VCaP (cell line): ENCODE measurements around the gene XDH.

Experiments
- H3K27ac ChIP-seq: fragments of 450-650 bp; 2 replicates; pipeline ENCODE4 v1.5.1; 2017
- TF ChIP-seq, protein P1 (sequence below): fragments of 450-650 bp; conservative IDR thresholded peaks from 2 replicates; pipeline ENCODE4 v1.5.1; 2017; ENCODE audit warnings: mild to moderate bottlenecking, moderate library complexity

Gene XDH

DNA sequence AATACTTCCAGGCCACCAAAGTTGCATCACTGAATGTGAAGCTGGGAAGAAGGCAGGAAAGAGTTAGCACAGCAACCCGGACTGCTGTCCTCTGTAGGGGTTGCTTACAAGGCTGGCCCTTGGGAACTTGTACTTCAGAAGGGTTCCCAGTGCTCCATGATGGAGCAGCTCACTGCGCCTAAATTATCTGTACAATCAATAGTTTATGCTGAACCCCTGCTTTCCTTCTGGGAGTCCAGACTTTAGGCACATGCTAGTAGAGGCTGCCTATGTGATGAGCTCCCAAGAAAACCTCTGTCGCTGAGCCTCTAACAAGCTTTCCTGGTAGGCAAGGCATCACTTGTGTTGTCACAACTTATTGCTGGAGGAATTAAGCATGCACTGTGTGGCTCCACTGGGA, 34.3 kb downstream of the XDH start:
- TF ChIP-seq, protein P1, sequence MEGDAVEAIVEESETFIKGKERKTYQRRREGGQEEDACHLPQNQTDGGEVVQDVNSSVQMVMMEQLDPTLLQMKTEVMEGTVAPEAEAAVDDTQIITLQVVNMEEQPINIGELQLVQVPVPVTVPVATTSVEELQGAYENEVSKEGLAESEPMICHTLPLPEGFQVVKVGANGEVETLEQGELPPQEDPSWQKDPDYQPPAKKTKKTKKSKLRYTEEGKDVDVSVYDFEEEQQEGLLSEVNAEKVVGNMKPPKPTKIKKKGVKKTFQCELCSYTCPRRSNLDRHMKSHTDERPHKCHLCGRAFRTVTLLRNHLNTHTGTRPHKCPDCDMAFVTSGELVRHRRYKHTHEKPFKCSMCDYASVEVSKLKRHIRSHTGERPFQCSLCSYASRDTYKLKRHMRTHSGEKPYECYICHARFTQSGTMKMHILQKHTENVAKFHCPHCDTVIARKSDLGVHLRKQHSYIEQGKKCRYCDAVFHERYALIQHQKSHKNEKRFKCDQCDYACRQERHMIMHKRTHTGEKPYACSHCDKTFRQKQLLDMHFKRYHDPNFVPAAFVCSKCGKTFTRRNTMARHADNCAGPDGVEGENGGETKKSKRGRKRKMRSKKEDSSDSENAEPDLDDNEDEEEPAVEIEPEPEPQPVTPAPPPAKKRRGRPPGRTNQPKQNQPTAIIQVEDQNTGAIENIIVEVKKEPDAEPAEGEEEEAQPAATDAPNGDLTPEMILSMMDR = no peak

GRCh38 chr2:31379747-31380146, 34.8 kb downstream of the XDH start:
- TF ChIP-seq, protein P1 = no peak
- no peak overlapping the region for H3K27ac ChIP-seq

More for the DNA sequence above, 34.3 kb downstream of the XDH start:
- no peak overlapping the region for H3K27ac ChIP-seq

DNA sequence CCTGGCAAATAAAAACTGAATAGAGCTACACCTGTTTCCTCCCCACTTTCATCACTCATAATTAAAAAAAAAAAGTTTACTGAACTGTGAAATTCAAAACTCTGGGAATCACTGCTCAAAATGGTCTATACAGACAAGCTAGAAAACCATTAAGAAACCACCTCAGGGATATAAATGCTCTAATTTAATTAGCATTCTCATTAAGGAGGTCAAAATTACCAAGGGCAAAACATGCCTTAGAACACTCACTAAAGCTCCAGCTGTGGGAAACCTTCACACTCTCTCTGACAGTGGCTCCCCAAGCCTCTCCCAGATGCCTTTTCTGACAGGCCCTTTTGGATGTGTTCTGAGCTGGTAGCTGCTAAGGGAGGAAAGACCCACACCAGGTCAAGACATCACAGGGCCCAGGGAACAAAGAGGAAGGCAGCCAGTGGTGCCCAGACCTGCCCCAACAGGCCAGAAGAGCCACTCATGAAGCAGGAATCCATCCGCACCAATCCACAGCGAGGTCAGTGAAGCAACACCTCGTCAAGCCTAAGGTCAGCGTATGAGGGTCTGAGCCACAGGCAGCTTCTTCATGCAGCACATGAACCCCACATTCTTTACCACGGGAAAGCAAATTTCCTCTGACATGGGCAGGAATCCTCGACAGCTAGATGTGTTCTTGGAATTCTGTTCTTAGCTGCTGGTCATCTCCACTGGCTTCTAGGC, 35.6 kb downstream of the XDH start:
- no peak overlapping the region for H3K27ac ChIP-seq
- TF ChIP-seq, protein P1 = no peak

- TF ChIP-seq, protein P1 = no peak
- H3K27ac ChIP-seq = no peak overlapping the region
Measured at GRCh38 chr2:31378389-31378788, 36.2 kb downstream of the XDH start.

GRCh38 chr2:31373127-31373526, 41.4 kb downstream of the XDH start:
- TF ChIP-seq, protein P1 = no peak
- H3K27ac ChIP-seq = no peak overlapping the region

DNA sequence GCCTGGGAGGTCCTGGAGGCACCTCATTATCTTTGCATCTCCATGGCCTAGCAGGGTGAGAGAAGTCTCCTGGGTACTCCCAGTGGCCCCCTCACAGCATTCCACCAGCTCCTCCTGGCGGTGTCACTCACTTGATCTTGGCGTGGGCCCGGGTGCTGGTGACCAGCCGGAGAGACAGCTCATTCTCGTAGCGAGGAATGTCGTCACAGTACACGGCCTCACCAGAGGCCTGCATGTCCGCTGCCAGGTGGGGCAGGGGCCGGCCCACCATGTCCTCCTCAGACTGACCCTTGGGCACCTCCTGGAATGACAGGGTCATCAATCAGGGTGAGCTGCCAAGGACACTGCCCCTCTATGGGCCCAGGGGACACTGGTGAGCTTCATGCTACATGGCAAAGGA, 42.4 kb downstream of the XDH start:
- TF ChIP-seq, protein P1 = no peak
- no peak overlapping the region for H3K27ac ChIP-seq

DNA sequence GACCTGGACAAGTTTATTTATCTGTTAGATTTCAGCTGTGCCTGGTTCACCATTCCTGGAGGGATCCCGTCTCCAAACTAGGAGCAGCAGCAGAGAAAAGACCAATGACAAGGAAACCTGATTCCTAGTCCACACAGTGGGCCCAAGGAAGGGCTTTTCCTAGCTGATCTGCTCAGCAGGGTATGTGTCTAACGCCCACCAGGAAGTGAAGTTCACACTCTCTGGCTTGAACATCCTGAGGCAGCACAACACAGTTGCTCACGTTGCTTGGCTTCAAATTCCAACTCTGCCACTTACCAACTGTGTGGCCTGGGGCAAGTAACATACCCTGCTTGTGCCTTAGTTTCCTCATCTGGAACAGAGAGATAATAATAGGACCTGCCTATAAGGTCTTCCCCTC, 42.9 kb downstream of the XDH start:
- TF ChIP-seq, protein P1 = no peak

More for the DNA sequence above, 42.9 kb downstream of the XDH start:
- no peak overlapping the region for H3K27ac ChIP-seq
